Muscle layer of colon (tissue), 2 donors: Measurements from ENCODE around the gene SIRT2.

Experiments used
- H3K27ac ChIP-seq: one replicate; pipeline ENCODE4 v1.7.0; 2013; ENCODE audit warnings: low read depth, mild to moderate bottlenecking, low read length, moderate library complexity
- H3K27me3 ChIP-seq, 2 donors: one replicate each; pipeline ENCODE4 v1.7.0; 2013; ENCODE audit warnings: low read length in 2 of 2, mild to moderate bottlenecking in 2 of 2; ENCODE audit not compliant: insufficient read depth in 2 of 2, control insufficient read depth in 1 of 2
- H3K36me3 ChIP-seq: one replicate; pipeline ENCODE4 v1.7.0; 2013; ENCODE audit warnings: mild to moderate bottlenecking, low read length; ENCODE audit not compliant: insufficient read depth
- H3K4me1 ChIP-seq: one replicate; pipeline ENCODE4 v1.7.0; 2013; ENCODE audit warnings: mild to moderate bottlenecking, low read length; ENCODE audit not compliant: insufficient read depth
- H3K4me3 ChIP-seq, 2 donors: one replicate each; pipeline ENCODE4 v1.7.0; 2013; ENCODE audit warnings: low read length in 2 of 2, low read depth in 1 of 2, mild to moderate bottlenecking in 1 of 2, moderate library complexity in 1 of 2
- H3K9ac ChIP-seq: one replicate; pipeline ENCODE4 v1.7.0; 2013; ENCODE audit warnings: low read length
- H3K9me3 ChIP-seq: one replicate; pipeline ENCODE4 v1.7.0; 2013; ENCODE audit warnings: mild to moderate bottlenecking, low read length
- donor health status: abdominal sarcoma.
- donor health status: Adenocarcinoma of cecum.

The SIRT2 gene

GRCh38 chr19:38917921-38918491, 18.6 kb upstream of the SIRT2 start:
- no peaks in the 10 kb centered on the region for H3K4me1 ChIP-seq
- no peak overlapping the region for H3K27ac ChIP-seq
- no peaks in the 10 kb centered on the region for H3K36me3 ChIP-seq
- H3K27me3 ChIP-seq, result no peaks in the 10 kb centered on the region
- no peak overlapping the region for H3K9ac ChIP-seq
- H3K4me3 ChIP-seq, result no peak overlapping the region
- H3K9me3 ChIP-seq, result no peaks in the 10 kb centered on the region

- H3K4me1 ChIP-seq, result no peaks in the 10 kb centered on the region
- H3K9ac ChIP-seq, result no peak overlapping the region
- H3K36me3 ChIP-seq, result no peaks in the 10 kb centered on the region
- no peaks in the 10 kb centered on the region for H3K9me3 ChIP-seq
- no peak overlapping the region for H3K4me3 ChIP-seq
- no peaks in the 10 kb centered on the region for H3K27me3 ChIP-seq
- no peak overlapping the region for H3K27ac ChIP-seq
Observed at GRCh38 chr19:38917516-38917915, 18.1 kb upstream of the SIRT2 start.

- Histone ChIP-seq H3K9ac (no peak overlapping the region), H3K27ac (no peak overlapping the region), H3K4me3 (no peak overlapping the region), H3K36me3 (no peaks in the 10 kb centered on the region), H3K27me3 (peaks cover 0 to 11% of the 10 kb centered on the region in 2 donors), H3K4me1 (no peaks in the 10 kb centered on the region), H3K9me3 (no peaks in the 10 kb centered on the region)
Observed at GRCh38 chr19:38915329-38916321, 16.2 kb upstream of the SIRT2 start.

GRCh38 chr19:38913958-38914357, 14.5 kb upstream of the SIRT2 start:
- H3K36me3 ChIP-seq, result no peaks in the 10 kb centered on the region
- H3K4me3 ChIP-seq, result no peak overlapping the region
- H3K4me1 ChIP-seq, result no peaks in the 10 kb centered on the region
- H3K27me3 ChIP-seq, result peaks cover 0 to 11% of the 10 kb centered on the region in 2 donors
- H3K9ac ChIP-seq, result no peak overlapping the region
- H3K9me3 ChIP-seq, result no peaks in the 10 kb centered on the region
- no peak overlapping the region for H3K27ac ChIP-seq

- Histone ChIP-seq H3K36me3 (peaks cover 2% of the 10 kb centered on the region), H3K9ac (no peak overlapping the region), H3K4me3 (no peak overlapping the region), H3K9me3 (no peaks in the 10 kb centered on the region), H3K27ac (no peak overlapping the region), H3K4me1 (no peaks in the 10 kb centered on the region), H3K27me3 (peaks cover 0 to 11% of the 10 kb centered on the region in 2 donors)
Observed at GRCh38 chr19:38912600-38913514, 13.4 kb upstream of the SIRT2 start.

- Histone ChIP-seq H3K9ac (no peak overlapping the region), H3K4me3 (no peak overlapping the region), H3K27me3 (peaks cover 0 to 11% of the 10 kb centered on the region in 2 donors), H3K36me3 (peaks cover 15% of the 10 kb centered on the region), H3K9me3 (no peaks in the 10 kb centered on the region), H3K27ac (no peak overlapping the region), H3K4me1 (no peaks in the 10 kb centered on the region)
Observed at GRCh38 chr19:38911388-38912001, 12.1 kb upstream of the SIRT2 start.

- H3K9me3 ChIP-seq, result no peaks in the 10 kb centered on the region
- H3K27me3 ChIP-seq, result peaks cover 0 to 11% of the 10 kb centered on the region in 2 donors
- H3K27ac ChIP-seq, result no peak overlapping the region
- no peak overlapping the region for H3K4me3 ChIP-seq
- no peak overlapping the region for H3K9ac ChIP-seq
- H3K4me1 ChIP-seq, result no peaks in the 10 kb centered on the region
- peaks cover 19% of the 10 kb centered on the region for H3K36me3 ChIP-seq
Observed at GRCh38 chr19:38910488-38910887, 11.1 kb upstream of the SIRT2 start.

- Histone ChIP-seq H3K9me3 (no peaks in the 10 kb centered on the region), H3K27ac (no peak overlapping the region), H3K4me1 (no peaks in the 10 kb centered on the region), H3K9ac (no peak overlapping the region), H3K36me3 (peaks cover 26% of the 10 kb centered on the region), H3K4me3 (no peak overlapping the region), H3K27me3 (peaks cover 0 to 11% of the 10 kb centered on the region in 2 donors)
Observed at GRCh38 chr19:38908911-38909310, 9.5 kb upstream of the SIRT2 start.

GRCh38 chr19:38907670-38908069, 8.3 kb upstream of the SIRT2 start:
- Histone ChIP-seq H3K9me3 (no peaks in the 10 kb centered on the region), H3K36me3 (peaks cover 26% of the 10 kb centered on the region)

GRCh38 chr19:38907227-38907626, 7.8 kb upstream of the SIRT2 start:
- Histone ChIP-seq H3K4me1 (no peaks in the 10 kb centered on the region), H3K4me3 (no peak overlapping the region), H3K27me3 (peaks cover 0 to 11% of the 10 kb centered on the region in 2 donors), H3K9ac (no peak overlapping the region), H3K36me3 (peaks cover 26% of the 10 kb centered on the region), H3K9me3 (no peaks in the 10 kb centered on the region), H3K27ac (no peak overlapping the region)

More at GRCh38 chr19:38907670-38908069, 8.3 kb upstream of the SIRT2 start:
- no peak overlapping the region for H3K4me3 ChIP-seq
- H3K4me1 ChIP-seq, result no peaks in the 10 kb centered on the region
- H3K27me3 ChIP-seq, result peaks cover 0 to 11% of the 10 kb centered on the region in 2 donors
- H3K27ac ChIP-seq, result no peak overlapping the region
- no peak overlapping the region for H3K9ac ChIP-seq
